T-cell (primary cell): ENCODE results near the gene SLCO2A1. TPM values are rescaled to one million over a fixed set of nuclear protein-coding genes. Genes with fewer than 3 reads are reported as not detected.
A peak's percentile ranks its signal among the peaks of the same experiment; 100 is the strongest.

Experiments
- ATAC-seq, 4 experiments: fragments of 200-7000 bp in 3 of 4; fragments of 150-1000 bp in 1 of 4; cut with Tn5 transposase; replicated peaks in 1 of 4; 1 replicate in 3 of 4; 2 replicates in 1 of 4; pipeline ENCODE4 v1.10.0; 2021; ENCODE audit warnings: moderate library complexity in 3 of 4, mild to moderate bottlenecking in 2 of 4, moderate number of reproducible peaks in 1 of 4
- CTCF ChIA-PET, 2 donors: fragments of 300-600 bp; sonication (Branson Sonifier 250); formaldehyde crosslinking; loops; one replicate each; lab custom pipeline; 2022; ENCODE audit warnings: antibody characterized with exemption in 2 of 2; lab: Charles Lee
- POLR2A ChIA-PET, 2 donors: fragments of 300-600 bp; sonication (Branson Sonifier 250); formaldehyde crosslinking; loops; one replicate each; lab custom pipeline; 2022; ENCODE audit warnings: antibody characterized with exemption in 2 of 2; lab: Charles Lee
- DNase-seq, 35 experiments: peaks; one replicate each; pipeline versions ENCODE4 v3.0.0 to v3.0.0-alpha.2; 2013 to 2023
- H3K27ac ChIP-seq: one replicate; pipeline ENCODE4 v1.5.1; 2013; ENCODE audit warnings: low read length
- H3K27me3 ChIP-seq, 2 experiments: replicated peaks in 1 of 2; 1 replicate in 1 of 2; 2 replicates in 1 of 2; pipeline versions ENCODE4 v1.6.1 to v1.7.0; 2013; ENCODE audit warnings: low read length in 1 of 2, mixed read lengths in 1 of 2; ENCODE audit not compliant: control insufficient read depth in 2 of 2, insufficient read depth in 2 of 2; ENCODE audit errors: extremely low read depth in 1 of 2
- H3K36me3 ChIP-seq, 2 donors: 1 replicate in 1 of 2; 2 replicates in 1 of 2; pipeline versions ENCODE4 v1.6.1 to v1.7.0; 2013; ENCODE audit warnings: low read length in 1 of 2; ENCODE audit not compliant: control insufficient read depth in 2 of 2, insufficient read depth in 1 of 2; ENCODE audit errors: extremely low read depth in 1 of 2
- H3K4me1 ChIP-seq, 2 experiments: 1 replicate in 1 of 2; 2 replicates in 1 of 2; pipeline versions ENCODE4 v1.6.1 to v1.7.0; 2013; ENCODE audit warnings: low read length in 2 of 2, mixed read lengths in 1 of 2; ENCODE audit not compliant: insufficient read depth in 2 of 2, control insufficient read depth in 1 of 2; ENCODE audit errors: extremely low read depth in 1 of 2
- H3K4me3 ChIP-seq, 2 donors: 1 replicate in 1 of 2; 2 replicates in 1 of 2; pipeline versions ENCODE4 v1.5.1 to v1.7.0; 2013; ENCODE audit warnings: mild to moderate bottlenecking in 2 of 2, low read length in 1 of 2, moderate library complexity in 1 of 2; ENCODE audit not compliant: control insufficient read depth in 1 of 2; ENCODE audit errors: extremely low read depth in 1 of 2
- H3K9me3 ChIP-seq: 2 replicates; pipeline ENCODE4 v1.7.0; 2013
- H3K27ac Mint-ChIP-seq, 2 donors: one replicate each; pipeline ENCODE4 v1.8.0; 2020 to 2021; ENCODE audit warnings: mild to moderate bottlenecking in 2 of 2, mixed read lengths in 2 of 2
- H3K27me3 Mint-ChIP-seq, 2 donors: one replicate each; pipeline ENCODE4 v1.8.0; 2021 to 2022; ENCODE audit warnings: mixed read lengths in 2 of 2
- H3K36me3 Mint-ChIP-seq: one replicate; pipeline ENCODE4 v1.8.0; 2021; ENCODE audit warnings: mixed read lengths
- H3K4me1 Mint-ChIP-seq, 3 donors: one replicate each; pipeline ENCODE4 v1.8.0; 2020 to 2022; ENCODE audit warnings: mixed read lengths in 3 of 3, mild to moderate bottlenecking in 1 of 3
- H3K4me3 Mint-ChIP-seq, 3 donors: one replicate each; pipeline ENCODE4 v1.8.0; 2020 to 2022; ENCODE audit warnings: mild to moderate bottlenecking in 3 of 3, mixed read lengths in 3 of 3, moderate library complexity in 3 of 3
- H3K9me3 Mint-ChIP-seq, 3 donors: one replicate each; pipeline ENCODE4 v1.8.0; 2020 to 2022; ENCODE audit warnings: mixed read lengths in 3 of 3
- WGBS: methylation state at CpG from one replicate; pipeline ENCODE4 v1.1.5; 2013; ENCODE audit warnings: missing lambda C conversion rate; ENCODE audit not compliant: insufficient coverage; 5-methylcytosine and 5-hydroxymethylcytosine counted together
- total RNA-seq, 35 experiments: library from RNA in 6 of 35; stranded (reverse) in 6 of 35; fragments of 120-200 nt in 1 of 35; gene quantifications; one replicate each; pipeline versions ENCODE4 v1.2.1 to v1.2.4 and lab custom pipeline; 2013 to 2026

SLCO2A1 gene
- total RNA-seq, 5 donors from 2014 or later (not counting 1 experiment from before 2014, with no cell fraction given): 0.18 to 0.39 (median 0.25) TPM; not detected in 2

DNA sequence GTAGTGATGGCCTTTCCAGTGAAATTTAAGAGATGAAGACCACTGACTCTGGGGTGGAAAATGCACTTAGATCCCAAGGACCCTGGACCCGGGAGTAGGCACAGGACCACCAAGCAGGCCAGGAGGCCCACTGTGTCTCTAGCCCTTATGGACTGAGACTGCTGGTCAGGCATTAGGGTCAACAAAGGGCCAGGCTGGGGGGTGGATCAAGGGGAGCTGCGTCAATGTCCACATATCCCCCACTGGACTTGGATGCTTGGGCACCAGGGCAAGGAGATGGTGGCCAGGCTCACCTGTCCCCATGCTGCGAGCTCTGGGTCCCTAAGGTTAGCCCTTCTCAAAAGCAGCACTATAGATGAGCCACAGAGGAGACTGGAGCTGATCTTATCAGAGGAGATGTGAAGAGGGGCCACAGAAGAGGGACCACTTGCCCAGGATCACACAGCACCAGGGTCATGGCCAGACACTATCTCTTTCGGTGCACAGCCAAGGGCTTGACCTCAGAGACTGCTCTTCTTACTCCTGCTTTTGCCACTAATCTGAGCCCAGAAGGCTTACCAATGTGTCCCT is 148.8 kb downstream of the SLCO2A1 start:
- Mint-ChIP-seq H3K27ac (peak overlapping the region in 1 of 2 donors; percentile 24), H3K9me3 (peaks cover 12 to 22% (median 20%) of the 10 kb centered on the region in 3 donors), H3K4me3 (no peak overlapping the region), H3K27me3 (peaks cover 4 to 7% of the 10 kb centered on the region in 2 donors), H3K36me3 (no peaks in the 10 kb centered on the region), H3K4me1 (peaks cover 8 to 31% (median 16%) of the 10 kb centered on the region in 3 donors)
- H3K4me1 ChIP-seq: peaks cover 0 to 22% of the 10 kb centered on the region in 2 experiments
- ATAC-seq (no peak), DNase-seq (no peak)
- no peaks in the 10 kb centered on the region for H3K36me3 ChIP-seq
- no peak overlapping the region for H3K4me3 ChIP-seq
- 95% methylated on average over 2 of the region's 4 CpGs for WGBS
- H3K27ac ChIP-seq: peak overlapping the region; percentile 72
- H3K9me3 ChIP-seq: no peaks in the 10 kb centered on the region
- ChIA-PET CTCF (no interaction called here), POLR2A (no interaction called here)
- H3K27me3 ChIP-seq: peaks cover 0 to 10% of the 10 kb centered on the region in 2 experiments

DNA sequence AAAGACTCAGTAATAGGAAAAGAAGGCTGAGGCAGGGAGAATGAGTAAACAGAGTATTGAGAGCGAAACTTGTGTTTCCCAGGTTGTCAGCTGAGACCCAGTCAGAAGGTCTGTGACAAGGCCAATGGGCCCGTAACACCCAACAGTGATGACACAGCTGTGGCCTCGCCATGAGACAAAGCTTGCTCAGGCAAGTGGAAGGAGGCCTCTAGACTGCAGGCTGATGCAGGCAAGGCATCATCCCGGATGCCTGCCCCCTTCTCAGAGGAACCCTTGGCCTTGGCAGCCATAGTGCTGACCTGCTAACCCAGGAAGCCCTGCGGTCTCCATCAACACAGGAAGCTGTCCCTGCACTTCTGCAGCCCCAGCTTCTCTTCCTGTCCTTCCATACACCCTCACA is 149.4 kb downstream of the SLCO2A1 start:
- POLR2A ChIA-PET: no interaction called here

GRCh38 chr3:133878518-133878917 is 151.2 kb downstream of the SLCO2A1 start:
- Histone ChIP-seq H3K36me3 (no peaks in the 10 kb centered on the region), H3K4me1 (peaks cover 0 to 22% of the 10 kb centered on the region in 2 experiments), H3K4me3 (no peak overlapping the region), H3K9me3 (no peaks in the 10 kb centered on the region), H3K27ac (no peak overlapping the region), H3K27me3 (peaks cover 0 to 2% of the 10 kb centered on the region in 2 experiments)
- ATAC-seq (no peak), DNase-seq (no peak)
- Mint-ChIP-seq H3K4me3 (no peak overlapping the region), H3K9me3 (peaks cover 12 to 22% (median 20%) of the 10 kb centered on the region in 3 donors), H3K27ac (no peak overlapping the region), H3K36me3 (no peaks in the 10 kb centered on the region), H3K27me3 (peaks cover 2 to 4% of the 10 kb centered on the region in 2 donors), H3K4me1 (peaks cover 8 to 30% (median 16%) of the 10 kb centered on the region in 3 donors)
- CTCF ChIA-PET: no interaction called here
- WGBS: no CpG with 5 or more reads among the region's 3 CpGs
- POLR2A ChIA-PET: no interaction called here

More for the DNA sequence above, 149.4 kb downstream of the SLCO2A1 start:
- Mint-ChIP-seq H3K36me3 (no peaks in the 10 kb centered on the region), H3K9me3 (peaks cover 12 to 22% (median 20%) of the 10 kb centered on the region in 3 donors), H3K27me3 (peaks cover 4 to 5% of the 10 kb centered on the region in 2 donors), H3K4me1 (peaks cover 8 to 31% (median 16%) of the 10 kb centered on the region in 3 donors), H3K27ac (no peak overlapping the region), H3K4me3 (no peak overlapping the region)
- H3K36me3 ChIP-seq: no peaks in the 10 kb centered on the region
- no peak overlapping the region for H3K4me3 ChIP-seq
- H3K27ac ChIP-seq: peak overlapping the region; percentile 72
- H3K4me1 ChIP-seq: peaks cover 0 to 22% of the 10 kb centered on the region in 2 experiments
- CTCF ChIA-PET: no interaction called here
- no peaks in the 10 kb centered on the region for H3K9me3 ChIP-seq
- peaks cover 0 to 6% of the 10 kb centered on the region in 2 experiments for H3K27me3 ChIP-seq
- DNase-seq: no peak
- 75% methylated on average over 5 of the region's 5 CpGs for WGBS
- ATAC-seq: peak in 1 of 4 experiments; percentile 36

Other genes starting within 250 kb of the SLCO2A1 start
- gene SRPRB, start 224.1 kb downstream of the SLCO2A1 start, total RNA-seq: 10 to 100 TPM; 26.9 to 50.3 (median 45.6) TPM
- 1 to 10 TPM in 2 of 5 donors, under 1 TPM in 3; 0.23 to 2.4 (median 0.76) TPM for gene RAB6B, start 134.0 kb downstream of the SLCO2A1 start, total RNA-seq
- 10 to 100 TPM; 33.6 to 46.3 (median 38.0) TPM for gene RYK, start 220.9 kb upstream of the SLCO2A1 start, total RNA-seq